ENCODE data around the gene ATAT1.

The ATAT1 gene

DNA sequence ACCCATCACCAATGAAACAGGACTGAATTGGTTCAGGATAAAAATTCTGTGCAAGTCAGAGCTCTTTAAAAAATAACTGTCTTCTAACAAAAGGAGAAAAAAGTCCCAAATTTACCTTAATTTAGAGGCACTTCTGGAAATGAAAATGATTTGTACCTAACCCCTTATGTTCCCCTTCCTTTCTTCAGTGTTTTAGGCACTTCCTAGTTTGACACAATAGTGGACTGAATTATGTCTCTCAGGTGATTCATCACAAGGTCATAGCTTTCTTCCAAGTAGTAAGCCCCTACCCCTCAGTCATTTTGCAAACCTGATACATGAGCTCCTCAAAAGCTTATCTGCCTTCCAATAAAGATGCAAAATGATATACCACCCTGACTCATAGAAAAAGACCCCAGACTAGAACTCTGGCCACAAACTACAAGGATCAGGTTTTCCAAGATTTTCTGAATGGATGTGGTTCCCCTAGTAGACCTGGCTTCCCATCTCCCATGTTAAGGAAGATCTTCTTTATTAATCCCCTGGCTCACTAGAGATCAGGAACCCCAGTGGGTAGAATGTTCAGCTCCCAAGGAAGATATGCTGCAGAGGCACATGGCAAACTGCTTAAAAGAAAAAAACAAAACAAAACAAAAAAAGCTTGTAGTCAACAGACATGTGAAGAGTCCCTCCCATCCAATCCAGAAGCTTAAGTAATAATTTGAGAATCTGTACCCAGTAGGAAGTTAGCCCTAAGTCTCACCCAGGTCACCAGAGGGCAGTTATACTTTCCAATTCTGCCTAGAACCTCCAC is 13.2 kb upstream of the ATAT1 start:
- DNase-seq: no peak

DNA sequence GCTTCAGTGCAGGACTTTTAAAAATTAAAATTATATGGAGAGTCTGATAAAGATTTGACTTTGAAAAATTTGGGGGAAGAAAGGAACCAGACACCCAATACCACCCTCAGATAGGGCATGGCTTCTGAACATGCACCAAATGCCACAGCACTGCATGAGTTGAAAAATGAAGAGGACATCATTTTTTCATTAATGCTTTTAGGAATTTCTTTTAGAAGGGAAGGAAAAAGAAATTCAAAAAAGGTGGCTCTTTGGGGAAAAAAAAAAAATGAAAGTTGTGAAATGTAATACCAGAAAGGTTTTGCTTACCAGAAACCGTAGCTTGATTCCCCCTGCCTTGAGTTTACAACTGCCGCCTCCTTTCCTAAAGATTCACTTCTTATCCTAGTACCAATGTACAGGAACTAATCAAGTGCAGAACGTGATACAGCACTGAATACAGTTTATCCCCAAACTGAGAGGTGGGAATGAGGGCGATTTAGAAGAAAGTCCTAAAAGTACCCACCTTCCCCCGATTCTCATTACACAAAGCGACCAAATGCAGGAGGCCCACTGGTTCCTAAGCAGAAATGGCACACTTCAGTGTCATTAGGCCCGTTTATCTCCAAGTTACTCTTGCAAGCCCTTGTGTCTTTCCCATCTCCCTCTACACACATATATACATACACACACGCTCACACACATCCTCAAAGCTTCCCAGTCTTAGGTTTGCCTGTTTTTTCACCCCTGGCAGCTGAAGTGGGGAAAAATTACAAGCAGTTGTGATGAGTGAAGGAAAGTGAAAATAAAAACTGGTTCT is 12.4 kb upstream of the ATAT1 start:
- no peak for DNase-seq

- peak; percentile 10 to 97 for DNase-seq
Measured at GRCh38 chr6:30614843-30615218, 11.8 kb upstream of the ATAT1 start.

- DNase-seq: peak; percentile 12 to 51
Measured at GRCh38 chr6:30615219-30615957, 11.3 kb upstream of the ATAT1 start.

DNA sequence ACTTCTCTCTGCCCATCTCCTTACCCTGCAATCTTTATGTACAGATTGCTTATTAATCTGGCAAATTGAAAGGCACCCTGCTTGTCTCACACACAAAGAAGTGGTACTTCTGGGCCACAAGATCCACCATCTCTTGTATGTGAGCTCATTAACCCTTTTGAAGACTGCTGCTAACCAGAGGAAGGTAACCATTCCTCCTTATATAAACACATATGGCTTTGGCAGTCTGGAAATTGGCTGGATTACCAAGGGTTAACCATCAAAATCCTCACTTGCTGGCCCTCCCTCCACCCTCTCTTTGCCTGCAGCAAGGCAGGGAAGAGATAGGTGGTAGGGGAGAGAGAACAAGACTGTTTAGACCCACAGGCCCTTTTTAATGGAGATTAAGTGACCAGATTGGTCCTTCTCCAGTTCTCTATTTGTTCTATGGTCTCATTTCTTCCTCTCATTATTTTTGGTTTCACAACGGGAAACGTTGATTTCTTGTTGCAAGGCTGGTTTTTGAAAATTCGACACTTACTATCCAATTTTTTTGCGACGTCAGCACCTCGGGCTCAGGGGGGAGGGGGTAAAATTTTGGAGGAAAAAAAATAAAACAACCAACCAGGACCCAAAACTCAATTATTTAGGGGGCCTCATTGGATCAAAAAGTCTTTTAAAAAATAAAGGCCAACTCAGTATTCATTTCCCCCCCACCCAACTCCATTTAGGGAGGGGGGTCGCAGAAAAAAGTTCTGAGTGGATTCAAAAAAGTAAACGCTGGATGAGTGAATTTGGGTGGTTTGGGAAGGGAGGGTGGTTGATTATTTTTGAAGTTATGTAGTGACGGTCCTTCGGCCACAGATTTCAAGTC is 10.5 kb upstream of the ATAT1 start:
- peak in 1 of 2 donors; percentile 26 for DNase-seq

DNA sequence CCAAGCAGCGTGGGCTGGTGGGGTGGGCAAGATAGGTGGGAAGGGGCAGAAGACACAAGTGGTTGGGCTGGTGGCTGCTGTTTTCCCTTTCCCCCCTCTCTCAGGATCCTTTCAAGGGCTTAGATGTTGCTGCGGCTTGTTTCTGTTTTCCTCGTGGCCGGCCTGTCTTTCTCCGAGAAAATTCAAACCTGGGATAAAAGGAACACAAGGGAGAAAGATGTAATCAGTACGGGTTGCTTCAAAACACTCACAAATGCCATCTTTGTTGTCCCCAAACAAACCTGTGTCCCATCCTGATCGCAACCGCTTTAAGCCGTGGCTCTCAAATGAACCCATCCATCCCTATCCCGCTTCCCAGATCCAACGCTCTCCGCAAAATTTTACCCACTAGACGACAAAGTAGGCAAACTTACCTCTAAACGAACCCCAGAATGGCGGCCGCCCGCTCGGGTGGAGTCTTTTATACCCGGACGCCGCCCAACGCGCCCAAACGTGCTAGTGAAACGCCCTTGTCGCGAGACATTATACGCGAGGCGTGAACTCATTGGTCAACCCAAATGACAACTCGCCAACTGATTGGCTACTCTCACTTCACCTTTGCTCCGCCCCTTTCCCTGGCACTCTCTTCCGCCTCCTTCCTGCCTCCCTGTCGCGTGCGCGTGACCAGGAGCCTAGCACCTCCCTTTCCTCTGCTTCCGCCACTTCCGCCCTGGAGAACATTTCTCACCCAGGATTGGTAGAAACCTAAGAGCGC is 9.7 kb upstream of the ATAT1 start, which contains the start of gene PPP1R10:
Gene PPP1R10 (minus strand): TSS at position 433 of the 754 bp plus-strand sequence. CDS start 7,299 bp downstream, outside the sequence.
- peak; percentile 98 to 100 for DNase-seq

GRCh38 chr6:30617565-30618269 is 9.0 kb upstream of the ATAT1 start, which contains the start of gene MRPS18B:
Gene MRPS18B (plus strand): TSS chr6:30617840. CDS start chr6:30617866, 26 bp downstream.
- peak; percentile 98 to 100 for DNase-seq

DNA sequence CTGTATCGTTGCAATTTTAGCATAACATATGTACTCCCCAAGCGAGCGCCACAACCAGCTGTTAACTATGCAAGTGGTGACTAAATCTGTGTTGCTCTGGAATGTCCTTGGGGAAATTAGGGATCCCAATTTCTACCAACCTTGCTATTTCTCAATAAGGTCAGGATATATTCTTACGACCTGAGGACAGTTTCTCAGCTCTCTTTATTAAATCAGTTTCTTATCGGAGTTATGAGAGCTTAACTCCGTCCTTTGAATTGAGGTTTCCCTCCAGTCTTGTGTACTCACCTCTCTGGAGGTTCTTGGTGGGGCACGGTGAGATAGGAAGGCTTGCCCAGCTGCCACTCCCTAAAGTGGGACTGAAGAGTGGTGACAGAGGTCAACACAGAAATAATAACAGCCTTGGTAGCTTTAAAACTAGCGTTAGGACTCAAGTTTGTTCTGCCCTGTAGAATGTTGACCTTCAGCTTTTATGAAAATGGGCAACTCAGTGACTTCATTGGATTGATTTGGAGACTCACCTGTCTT is 8.3 kb upstream of the ATAT1 start:
- DNase-seq: no peak

- DNase-seq: no peak
Measured at GRCh38 chr6:30619561-30619960, 7.1 kb upstream of the ATAT1 start.

DNA sequence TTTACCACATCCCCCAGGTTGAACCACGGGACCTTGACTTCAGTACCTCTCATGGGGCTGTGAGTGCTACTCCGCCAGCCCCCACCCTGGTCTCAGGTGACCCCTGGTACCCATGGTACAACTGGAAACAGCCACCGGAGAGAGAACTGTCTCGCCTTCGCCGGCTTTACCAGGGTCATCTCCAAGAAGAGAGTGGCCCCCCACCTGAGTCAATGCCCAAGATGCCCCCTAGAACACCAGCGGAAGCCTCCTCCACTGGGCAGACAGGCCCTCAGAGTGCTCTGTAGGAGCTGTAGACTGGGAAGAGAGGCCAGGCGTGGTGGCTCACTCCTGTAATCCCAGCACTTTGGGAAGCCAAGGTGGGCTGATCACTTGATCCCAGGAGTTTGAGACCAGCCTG is 1.2 kb upstream of the ATAT1 start:
- no peak for DNase-seq

DNA sequence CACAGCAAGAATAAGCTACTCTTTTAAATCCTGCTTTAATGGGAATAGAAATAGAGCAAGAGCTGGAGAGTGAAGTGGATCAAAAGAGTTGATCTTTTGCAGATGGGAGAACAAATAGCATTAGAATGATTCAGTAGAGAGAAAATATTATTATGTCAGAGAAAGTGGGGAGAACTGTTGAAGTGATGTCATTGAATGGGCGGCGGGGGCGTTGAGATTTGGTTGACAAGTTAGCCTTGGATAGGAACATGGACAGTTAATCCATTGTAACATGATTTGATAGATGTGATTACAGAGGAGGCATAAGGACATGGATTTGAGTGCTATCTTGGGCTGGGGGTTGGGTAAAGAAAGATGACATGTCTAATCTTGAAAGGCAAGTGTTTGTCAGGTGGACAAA is 9.2 kb downstream of the ATAT1 start:
- DNase-seq: no peak

- no peak for DNase-seq
Measured at GRCh38 chr6:30640481-30640880, 13.8 kb downstream of the ATAT1 start.

- DNase-seq: no peak
Measured at GRCh38 chr6:30641048-30641447, 14.4 kb downstream of the ATAT1 start.

GRCh38 chr6:30643656-30644055 is 17.0 kb downstream of the ATAT1 start:
- no peak for DNase-seq

DNA sequence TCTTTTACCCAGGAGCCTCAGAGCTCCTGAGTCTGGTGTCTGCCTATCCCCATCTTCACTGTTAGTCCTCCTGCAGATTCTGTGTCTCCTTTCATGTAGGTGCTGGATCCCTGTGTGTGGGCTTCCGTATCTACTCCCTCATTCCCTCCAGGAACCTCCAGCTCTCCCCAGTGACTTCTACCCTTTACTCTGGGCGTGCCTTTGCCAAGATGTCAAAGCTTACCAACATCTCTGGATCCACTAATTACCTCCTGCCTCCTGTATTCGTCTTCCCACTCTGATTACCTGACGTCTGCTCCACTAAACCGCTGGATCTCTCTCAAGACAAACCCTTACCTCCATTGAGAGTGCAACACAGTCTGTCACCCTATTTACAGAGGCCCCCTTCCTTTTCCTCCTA is 18.1 kb downstream of the ATAT1 start:
- no peak for DNase-seq

DNA sequence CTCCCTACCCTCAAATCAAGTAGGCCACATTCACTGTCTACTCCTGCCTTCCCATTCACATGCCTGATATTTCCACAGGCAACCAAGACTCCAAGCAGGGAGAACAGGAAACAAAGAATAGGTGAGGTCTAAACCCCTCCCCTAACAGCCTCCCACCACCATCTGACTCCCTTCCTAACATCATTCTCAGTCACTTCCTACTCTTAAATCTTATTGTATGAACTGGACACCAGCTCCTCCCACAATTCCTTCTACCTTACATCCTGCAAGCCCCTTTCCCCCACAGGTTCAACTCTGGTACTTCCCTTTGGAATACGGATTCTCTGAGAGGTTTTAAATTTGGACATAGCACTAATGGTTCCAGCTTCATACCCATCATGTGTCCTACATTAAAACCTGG is 19.3 kb downstream of the ATAT1 start:
- DNase-seq: no peak

GRCh38 chr6:30646450-30647241 is 20.0 kb downstream of the ATAT1 start, which contains the start of gene C6orf136:
Gene C6orf136 (plus strand): TSS chr6:30647133. CDS start chr6:30647232, 99 bp downstream.
- peak; percentile 64 to 88 for DNase-seq

DNA sequence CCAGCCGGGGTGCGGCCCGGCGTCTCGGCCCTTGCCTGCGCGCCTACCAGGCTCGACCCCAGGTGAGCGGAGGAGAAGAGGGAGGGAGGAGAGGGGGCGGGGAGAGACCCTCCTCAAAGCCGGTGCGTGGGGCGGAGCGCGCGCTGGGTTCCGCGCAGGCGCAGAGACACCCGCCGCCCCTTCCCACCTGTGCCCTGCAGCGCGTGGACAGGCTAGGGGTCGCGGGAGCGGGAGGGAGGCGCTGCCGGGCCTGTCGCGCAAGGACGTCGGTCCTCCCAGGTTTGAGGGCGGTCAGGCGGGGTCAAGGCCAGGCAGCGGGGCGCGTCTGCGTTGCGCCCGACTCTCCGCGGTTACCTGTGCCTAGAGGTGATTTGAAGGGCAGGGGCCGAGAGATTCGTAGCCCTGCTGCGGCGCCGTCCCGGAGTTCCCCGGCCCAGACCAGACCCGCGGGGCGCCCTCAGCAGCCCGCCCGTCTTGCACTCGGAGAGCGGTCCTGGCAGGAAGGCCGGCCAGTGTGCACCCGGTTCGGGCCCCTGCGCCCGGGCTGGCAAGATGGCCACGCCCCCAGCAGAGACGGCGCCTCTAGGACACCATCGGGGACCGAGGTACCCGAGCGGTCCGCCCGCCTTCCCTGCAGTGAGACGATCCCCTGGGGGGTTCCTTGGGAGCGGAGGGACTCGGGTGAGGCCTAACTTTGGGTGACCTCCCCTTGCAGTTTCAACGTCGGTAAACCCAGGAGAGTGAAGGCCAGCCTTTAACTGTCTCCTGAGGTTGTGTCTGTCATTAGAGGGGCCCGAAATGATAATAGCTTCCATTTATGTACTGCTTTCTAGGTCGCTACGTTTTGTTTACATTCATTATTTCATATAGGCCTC is 20.8 kb downstream of the ATAT1 start:
- DNase-seq: peak; percentile 6 to 52

GRCh38 chr6:30651143-30651542 is 24.5 kb downstream of the ATAT1 start:
- DNase-seq: no peak

All from bone marrow (tissue), 2 donors.